ENCODE results near the gene PKIB.
"Not testable (repeated sequence)": the region's sequence is repeated elsewhere in the genome, so short reads cannot be mapped to it uniquely, and the experiment has no call there.

The PKIB gene

GRCh38 chr6:122712448-122713137 is 102.4 kb downstream of the PKIB start:
- DNase-seq: no peak

- no peak for DNase-seq
Measured at GRCh38 chr6:122713138-122713537, 102.9 kb downstream of the PKIB start.

- DNase-seq: no peak
Measured at GRCh38 chr6:122714059-122714458, 103.9 kb downstream of the PKIB start.

GRCh38 chr6:122715725-122716124 is 105.5 kb downstream of the PKIB start:
- DNase-seq: no peak

GRCh38 chr6:122717350-122717749 is 107.1 kb downstream of the PKIB start:
- no peak for DNase-seq

- no peak for DNase-seq
Measured at GRCh38 chr6:122718616-122719015, 108.4 kb downstream of the PKIB start.

GRCh38 chr6:122719176-122719575 is 109.0 kb downstream of the PKIB start:
- no peak for DNase-seq

GRCh38 chr6:122722746-122723145 is 112.5 kb downstream of the PKIB start:
- DNase-seq: no peak

GRCh38 chr6:122726649-122727048 is 116.4 kb downstream of the PKIB start:
- no peak for DNase-seq

- DNase-seq: no peak
Measured at GRCh38 chr6:122727244-122727643, 117.0 kb downstream of the PKIB start.

- no peak for DNase-seq
Measured at GRCh38 chr6:122730334-122730733, 120.1 kb downstream of the PKIB start.

- DNase-seq: peak in 1 of 5 donors; percentile 5
Measured at GRCh38 chr6:122730775-122731386, 120.7 kb downstream of the PKIB start.

- DNase-seq: no peak
Measured at GRCh38 chr6:122733259-122733658, 123.1 kb downstream of the PKIB start.

- DNase-seq: no peak
Measured at GRCh38 chr6:122734529-122735395, 124.6 kb downstream of the PKIB start.

- DNase-seq: no peak
Measured at GRCh38 chr6:122735582-122735981, 125.4 kb downstream of the PKIB start.

GRCh38 chr6:122736163-122736562 is 126.0 kb downstream of the PKIB start:
- DNase-seq: no peak

GRCh38 chr6:122736616-122737015 is 126.4 kb downstream of the PKIB start:
- no peak for DNase-seq

- no peak for DNase-seq
Measured at GRCh38 chr6:122740091-122740490, 129.9 kb downstream of the PKIB start.

- DNase-seq: no peak
Measured at GRCh38 chr6:122740936-122741335, 130.7 kb downstream of the PKIB start.

- not testable (repeated sequence) for DNase-seq
Measured at GRCh38 chr6:122744247-122744646, 134.0 kb downstream of the PKIB start.

- DNase-seq: not testable (repeated sequence)
Measured at GRCh38 chr6:122744856-122745255, 134.7 kb downstream of the PKIB start.

- no peak for DNase-seq
Measured at GRCh38 chr6:122746688-122747087, 136.5 kb downstream of the PKIB start.

GRCh38 chr6:122747573-122747972 is 137.4 kb downstream of the PKIB start:
- no peak for DNase-seq

GRCh38 chr6:122748945-122749344 is 138.7 kb downstream of the PKIB start:
- not testable (repeated sequence) for DNase-seq

All from T-helper 1 cell (primary cell).